GM12878 (cell line): ENCODE data around the gene EHBP1. TPM values are rescaled to one million over a fixed set of nuclear protein-coding genes. Genes with fewer than 3 reads are reported as not detected.

Experiments used
- ATAC-seq: fragments of 200-7000 bp; cut with Tn5 transposase; 3 replicates; pipeline ENCODE4 v1.9.1; 2020; ENCODE audit warnings: mild to moderate bottlenecking, moderate library complexity
- BruUV-seq: library from RNA; stranded (reverse); fragments of 400-500 nt; replicated peaks from 2 replicates; lab custom pipeline; 2021; lab: Mats Ljungman, UMichigan
- CTCF ChIA-PET: fragments of 300-600 bp; sonication (Branson Sonifier 250); formaldehyde crosslinking; extraction: SDS; loops from one replicate; lab custom pipeline; 2021; ENCODE audit warnings: inconsistent platforms; lab: Yijun Ruan, JAX
- POLR2A ChIA-PET: fragments of 350-600 bp; formaldehyde crosslinking; extraction: SDS; loops from one replicate; lab custom pipeline; 2021; ENCODE audit warnings: inconsistent platforms; lab: Charles Lee
- RAD21 ChIA-PET: fragments of 300-600 bp; sonication (Branson Sonifier 250); formaldehyde crosslinking; loops from one replicate; lab custom pipeline; 2023; ENCODE audit warnings: antibody characterized with exemption; ENCODE audit not compliant: unreplicated experiment; lab: Charles Lee
- SMC1A ChIA-PET: fragments of 300-600 bp; sonication (Branson Sonifier 250); formaldehyde crosslinking; loops from one replicate; lab custom pipeline; 2023; ENCODE audit not compliant: unreplicated experiment, uncharacterized antibody; lab: Charles Lee
- DNase-seq: peaks from one replicate; pipeline ENCODE4 v3.0.0-alpha.2; 2011; ENCODE audit warnings: low read depth, low spot score
- FAIRE-seq: peaks from 3 replicates; lab custom pipeline; 2011; peaks lifted over from hg19 to GRCh38; lab: Jason Lieb, UNC
- H2AFZ ChIP-seq: 2 replicates; pipeline ENCODE4 v1.6.0; 2011; ENCODE audit warnings: low read depth, low read length, control low read depth; ENCODE audit not compliant: control insufficient read depth
- H3K27ac ChIP-seq: 2 replicates; pipeline ENCODE4 v1.5.1; 2011; ENCODE audit warnings: control low read depth; ENCODE audit not compliant: control insufficient read depth, insufficient read depth
- H3K27me3 ChIP-seq, 2 experiments: replicated peaks in 1 of 2; 2 replicates each; pipeline versions ENCODE4 v1.6.0 to v1.6.1; 2011; ENCODE audit warnings: low read length in 1 of 2; ENCODE audit not compliant: control insufficient read depth in 2 of 2, insufficient read depth in 2 of 2
- H3K36me3 ChIP-seq, 2 experiments: 2 replicates each; pipeline ENCODE4 v1.5.1; 2011; ENCODE audit warnings: low read length in 1 of 2; ENCODE audit not compliant: control insufficient read depth in 2 of 2, insufficient read depth in 2 of 2
- H3K4me1 ChIP-seq: 2 replicates; pipeline ENCODE4 v1.6.1; 2011; ENCODE audit warnings: mild to moderate bottlenecking, low read length, moderate library complexity, mixed read lengths; ENCODE audit not compliant: control insufficient read depth, insufficient read depth
- H3K4me2 ChIP-seq: 2 replicates; pipeline ENCODE4 v1.6.0; 2011; ENCODE audit warnings: control low read depth; ENCODE audit not compliant: control insufficient read depth, insufficient read depth
- H3K4me3 ChIP-seq: fragments of 200-600 bp; sonication (generic); 2 replicates; pipeline ENCODE4 v1.5.1; 2016
- H3K79me2 ChIP-seq: 2 replicates; pipeline ENCODE4 v1.6.0; 2011; ENCODE audit warnings: low read length; ENCODE audit not compliant: control insufficient read depth, insufficient read depth
- H3K9ac ChIP-seq: 2 replicates; pipeline ENCODE4 v1.8.0; 2011; ENCODE audit warnings: low read length, control low read depth, mixed read lengths; ENCODE audit not compliant: control insufficient read depth, insufficient read depth
- H3K9me3 ChIP-seq: replicated peaks from 3 replicates; pipeline ENCODE4 v1.5.1; 2011; ENCODE audit warnings: mild to moderate bottlenecking, low read length; ENCODE audit not compliant: control insufficient read depth, insufficient read depth
- H4K20me1 ChIP-seq: 2 replicates; pipeline ENCODE4 v1.6.0; 2011; ENCODE audit not compliant: control insufficient read depth, insufficient read depth
- CBX3 ChIP-seq: fragments of 200-600 bp; sonication (generic); IDR thresholded peaks from 2 replicates; pipeline ENCODE4 v1.6.1; 2016; ENCODE audit warnings: low read depth, borderline replicate concordance
- FOXM1 ChIP-seq: IDR thresholded peaks from 2 replicates; pipeline ENCODE4 v1.6.1; 2012; ENCODE audit warnings: low read depth, mild to moderate bottlenecking, inconsistent platforms, low read length, moderate library complexity
- HDGF ChIP-seq: fragments of 450-650 bp; IDR thresholded peaks from 2 replicates; pipeline ENCODE4 v1.6.1; 2016; ENCODE audit warnings: antibody characterized with exemption
- MXI1 ChIP-seq: fragments of 150-350 bp; IDR thresholded peaks from 2 replicates; pipeline ENCODE4 v1.6.1; 2011; ENCODE audit warnings: low read depth, mild to moderate bottlenecking, inconsistent platforms, low read length, improper control_type of control experiment
- NR2C1 ChIP-seq: fragments of 450-650 bp; IDR thresholded peaks from 2 replicates; pipeline ENCODE4 v1.6.1; 2017; ENCODE audit warnings: antibody characterized with exemption, mild to moderate bottlenecking, moderate library complexity
- RELA ChIP-seq: fragments of 450-650 bp; IDR thresholded peaks from 2 replicates; pipeline ENCODE4 v1.8.0; 2014; ENCODE audit warnings: borderline replicate concordance; ENCODE audit not compliant: partially characterized antibody
- SREBF1 ChIP-seq: IDR thresholded peaks from 2 replicates; pipeline ENCODE4 v1.6.1; 2012; ENCODE audit warnings: mild to moderate bottlenecking, low read length
- TCF12 ChIP-seq: IDR thresholded peaks from 2 replicates; pipeline ENCODE4 v1.6.1; 2011; ENCODE audit warnings: low read depth, mild to moderate bottlenecking, low read length
- YY1 ChIP-seq: IDR thresholded peaks from 2 replicates; pipeline ENCODE4 v1.6.1; 2011; ENCODE audit warnings: low read depth, mild to moderate bottlenecking, low read length
- ZBTB4 ChIP-seq: fragments of 450-650 bp; formaldehyde crosslinking; IDR thresholded peaks from 2 replicates; pipeline ENCODE4 v1.4.0; 2022; ENCODE audit warnings: mild to moderate bottlenecking, moderate library complexity
- in situ Hi-C: fragments of 300-500 bp; cut with MboI; formaldehyde crosslinking; loops from 9 replicates; pipeline ENCODE4 v1.14.3; 2018; ENCODE audit warnings: mixed read lengths
- intact Hi-C: fragments of 100-400 bp; cut with micrococcal nuclease; formaldehyde crosslinking; loops from one replicate; pipeline ENCODE4 v1.14.2; 2022; ENCODE audit not compliant: unreplicated experiment
- polyA plus RNA-seq, 11 experiments: library from polyadenylated mRNA; depleted of rRNA in 4 of 11; unstranded in 6 of 11; stranded (reverse) in 5 of 11; fragments of >200 nt; fragmentation: Nextera tagmentation in 4 of 11; fragmentation: Illumina TruSeq in 1 of 11; extraction: Ambion mirVana in 4 of 11; extraction: Trizol in 1 of 11; gene quantifications; 1 replicate in 1 of 11; 2 replicates in 10 of 11; pipeline versions ENCODE4 v1.2.1 to v1.2.3, GENCODE V29; 2011 to 2016; ENCODE audit warnings: inconsistent platforms in 2 of 11, missing spikeins in 2 of 11, low read depth in 1 of 11
- total RNA-seq, 4 experiments: library from RNA; depleted of rRNA in 3 of 4; stranded (reverse); fragments of >200 nt in 3 of 4; fragmentation: Illumina TruSeq in 1 of 4; extraction: Trizol in 1 of 4; gene quantifications; 2 replicates each; pipeline versions ENCODE4 v1.2.1 to v1.2.3, GENCODE V29; 2013 to 2021
- TF ChIP-seq, protein P1 (sequence below): IDR thresholded peaks from 2 replicates; pipeline ENCODE4 v1.6.1; 2011; ENCODE audit warnings: borderline replicate concordance, low read depth, mild to moderate bottlenecking, moderate library complexity, low read length; ENCODE audit not compliant: insufficient read depth, poor library complexity, severe bottlenecking
- TF ChIP-seq, protein P2 (sequence below): fragments of 450-650 bp; IDR thresholded peaks from 2 replicates; pipeline ENCODE4 v1.6.1; 2017; ENCODE audit warnings: antibody characterized with exemption, mild to moderate bottlenecking, moderate library complexity
- TF ChIP-seq, protein P3 (sequence below): IDR thresholded peaks from 2 replicates; pipeline ENCODE4 v1.6.1; 2012; ENCODE audit warnings: low read depth, low read length, improper control_type of control experiment

EHBP1 gene
- total and polyA plus RNA-seq, 10 of the 15 experiments (the other 5 are each of a cell fraction or from before 2014, with no cell fraction given), result 5.7 to 26.1 (median 13.6) TPM

DNA sequence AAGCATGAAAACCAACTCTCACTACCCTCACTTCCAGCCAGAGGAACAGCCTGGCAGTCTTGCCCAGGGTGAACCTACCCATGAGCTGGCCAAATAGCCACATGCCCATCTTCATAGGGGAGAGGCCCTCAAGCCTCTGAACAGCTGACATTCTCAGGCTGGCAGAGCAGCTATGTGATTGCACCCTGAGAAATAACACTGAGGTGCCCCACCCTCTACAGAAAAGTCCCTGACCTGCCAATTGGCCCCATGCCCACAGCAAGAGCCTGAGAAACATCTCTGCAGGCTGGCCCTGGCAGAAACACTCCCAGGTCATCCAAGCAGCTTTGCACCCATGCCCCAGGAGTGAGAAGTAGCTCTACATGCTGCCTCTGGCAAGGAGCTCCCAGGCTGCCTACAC is 217.7 kb downstream of the EHBP1 start:
- Histone ChIP-seq H3K4me2 (no peak overlapping the region), H3K4me3 (no peak overlapping the region), H3K9ac (no peak overlapping the region), H3K27me3 (no peaks in the 10 kb centered on the region), H3K27ac (no peak overlapping the region), H3K36me3 (no peaks in the 10 kb centered on the region; a peak in 1 of 4 replicates), H3K9me3 (peaks cover 8% of the 10 kb centered on the region; the same call in 2 of the 3 replicates), H4K20me1 (no peaks in the 10 kb centered on the region), H2AFZ (no peak overlapping the region), H3K4me1 (no peaks in the 10 kb centered on the region), H3K79me2 (no peaks in the 10 kb centered on the region)
- SMC1A ChIA-PET, result interaction anchor here (2.8 kb wide), 1 partner anchor 10 kb away, joined by 9 read pairs; no protein-coding TSS in a partner anchor
- POLR2A ChIA-PET, result no interaction called here
- RAD21 ChIA-PET, result no interaction called here
- intact Hi-C loops (no loop called here), in situ Hi-C loops (no loop called here)
- DNase-seq (no peak), FAIRE-seq (no peak), ATAC-seq (no peak)
- BruUV-seq, result no TSS peak
- TF ChIP-seq YY1, result no peak
- TF ChIP-seq, protein P1, sequence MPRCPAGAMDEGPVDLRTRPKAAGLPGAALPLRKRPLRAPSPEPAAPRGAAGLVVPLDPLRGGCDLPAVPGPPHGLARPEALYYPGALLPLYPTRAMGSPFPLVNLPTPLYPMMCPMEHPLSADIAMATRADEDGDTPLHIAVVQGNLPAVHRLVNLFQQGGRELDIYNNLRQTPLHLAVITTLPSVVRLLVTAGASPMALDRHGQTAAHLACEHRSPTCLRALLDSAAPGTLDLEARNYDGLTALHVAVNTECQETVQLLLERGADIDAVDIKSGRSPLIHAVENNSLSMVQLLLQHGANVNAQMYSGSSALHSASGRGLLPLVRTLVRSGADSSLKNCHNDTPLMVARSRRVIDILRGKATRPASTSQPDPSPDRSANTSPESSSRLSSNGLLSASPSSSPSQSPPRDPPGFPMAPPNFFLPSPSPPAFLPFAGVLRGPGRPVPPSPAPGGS, result no peak
- TF ChIP-seq TCF12, result no peak
- no peak for TF ChIP-seq ZBTB4 (CRISPR knock-in tag)
- no peak for TF ChIP-seq CBX3
- TF ChIP-seq SREBF1, result no peak
- TF ChIP-seq, protein P2, sequence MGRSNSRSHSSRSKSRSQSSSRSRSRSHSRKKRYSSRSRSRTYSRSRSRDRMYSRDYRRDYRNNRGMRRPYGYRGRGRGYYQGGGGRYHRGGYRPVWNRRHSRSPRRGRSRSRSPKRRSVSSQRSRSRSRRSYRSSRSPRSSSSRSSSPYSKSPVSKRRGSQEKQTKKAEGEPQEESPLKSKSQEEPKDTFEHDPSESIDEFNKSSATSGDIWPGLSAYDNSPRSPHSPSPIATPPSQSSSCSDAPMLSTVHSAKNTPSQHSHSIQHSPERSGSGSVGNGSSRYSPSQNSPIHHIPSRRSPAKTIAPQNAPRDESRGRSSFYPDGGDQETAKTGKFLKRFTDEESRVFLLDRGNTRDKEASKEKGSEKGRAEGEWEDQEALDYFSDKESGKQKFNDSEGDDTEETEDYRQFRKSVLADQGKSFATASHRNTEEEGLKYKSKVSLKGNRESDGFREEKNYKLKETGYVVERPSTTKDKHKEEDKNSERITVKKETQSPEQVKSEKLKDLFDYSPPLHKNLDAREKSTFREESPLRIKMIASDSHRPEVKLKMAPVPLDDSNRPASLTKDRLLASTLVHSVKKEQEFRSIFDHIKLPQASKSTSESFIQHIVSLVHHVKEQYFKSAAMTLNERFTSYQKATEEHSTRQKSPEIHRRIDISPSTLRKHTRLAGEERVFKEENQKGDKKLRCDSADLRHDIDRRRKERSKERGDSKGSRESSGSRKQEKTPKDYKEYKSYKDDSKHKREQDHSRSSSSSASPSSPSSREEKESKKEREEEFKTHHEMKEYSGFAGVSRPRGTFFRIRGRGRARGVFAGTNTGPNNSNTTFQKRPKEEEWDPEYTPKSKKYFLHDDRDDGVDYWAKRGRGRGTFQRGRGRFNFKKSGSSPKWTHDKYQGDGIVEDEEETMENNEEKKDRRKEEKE, result no peak
- no peak for TF ChIP-seq MXI1
- TF ChIP-seq FOXM1, result no peak
- TF ChIP-seq, protein P3, sequence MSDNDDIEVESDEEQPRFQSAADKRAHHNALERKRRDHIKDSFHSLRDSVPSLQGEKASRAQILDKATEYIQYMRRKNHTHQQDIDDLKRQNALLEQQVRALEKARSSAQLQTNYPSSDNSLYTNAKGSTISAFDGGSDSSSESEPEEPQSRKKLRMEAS, result no peak
- no peak for TF ChIP-seq NR2C1
- TF ChIP-seq RELA, result no peak
- TF ChIP-seq HDGF, result no peak
- CTCF ChIA-PET, result no interaction called here
